Measurements from ENCODE around the gene MAML3. TPM values are rescaled to one million over a fixed set of nuclear protein-coding genes. Genes with fewer than 3 reads are reported as not detected.

MAML3 gene
- total and polyA plus RNA-seq, 2 of the 13 experiments (the other 11 are each of a cell fraction or from before 2014, with no cell fraction given): 0.05 to 0.13 TPM

- TF ChIP-seq, protein P1, sequence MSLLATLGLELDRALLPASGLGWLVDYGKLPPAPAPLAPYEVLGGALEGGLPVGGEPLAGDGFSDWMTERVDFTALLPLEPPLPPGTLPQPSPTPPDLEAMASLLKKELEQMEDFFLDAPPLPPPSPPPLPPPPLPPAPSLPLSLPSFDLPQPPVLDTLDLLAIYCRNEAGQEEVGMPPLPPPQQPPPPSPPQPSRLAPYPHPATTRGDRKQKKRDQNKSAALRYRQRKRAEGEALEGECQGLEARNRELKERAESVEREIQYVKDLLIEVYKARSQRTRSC (CRISPR knock-in tag; IDR thresholded peaks at IDR 0.05; ENCODE audit: low read depth): no peak
- TF ChIP-seq, protein P2, sequence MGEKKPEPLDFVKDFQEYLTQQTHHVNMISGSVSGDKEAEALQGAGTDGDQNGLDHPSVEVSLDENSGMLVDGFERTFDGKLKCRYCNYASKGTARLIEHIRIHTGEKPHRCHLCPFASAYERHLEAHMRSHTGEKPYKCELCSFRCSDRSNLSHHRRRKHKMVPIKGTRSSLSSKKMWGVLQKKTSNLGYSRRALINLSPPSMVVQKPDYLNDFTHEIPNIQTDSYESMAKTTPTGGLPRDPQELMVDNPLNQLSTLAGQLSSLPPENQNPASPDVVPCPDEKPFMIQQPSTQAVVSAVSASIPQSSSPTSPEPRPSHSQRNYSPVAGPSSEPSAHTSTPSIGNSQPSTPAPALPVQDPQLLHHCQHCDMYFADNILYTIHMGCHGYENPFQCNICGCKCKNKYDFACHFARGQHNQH (CRISPR knock-in tag; IDR thresholded peaks at IDR 0.05): 0 out of 2 replicates have a peak, but pooled peaks have one; percentile 38
- TF ChIP-seq ZKSCAN8 (CRISPR knock-in tag; IDR thresholded peaks at IDR 0.05; ENCODE audit: borderline replicate concordance): 0 out of 2 replicates have a peak, but pooled peaks have one; percentile 54
- peak; percentile 94 for TF ChIP-seq MIXL1 (CRISPR knock-in tag; IDR thresholded peaks at IDR 0.05)
- peak; percentile 54 for TF ChIP-seq ZNF18 (CRISPR knock-in tag; IDR thresholded peaks at IDR 0.05; ENCODE audit: insufficient replicate concordance)
- TF ChIP-seq ZNF883 (CRISPR knock-in tag; IDR thresholded peaks at IDR 0.05; ENCODE audit: not compliant biosample characterization): no peak
- TF ChIP-seq PAWR (CRISPR knock-in tag; IDR thresholded peaks at IDR 0.05; ENCODE audit: borderline replicate concordance): no peak
- TF ChIP-seq ZNF501 (CRISPR knock-in tag; IDR thresholded peaks at IDR 0.05): 0 out of 2 replicates have a peak, but pooled peaks have one; percentile 25
- TF ChIP-seq, protein P3, sequence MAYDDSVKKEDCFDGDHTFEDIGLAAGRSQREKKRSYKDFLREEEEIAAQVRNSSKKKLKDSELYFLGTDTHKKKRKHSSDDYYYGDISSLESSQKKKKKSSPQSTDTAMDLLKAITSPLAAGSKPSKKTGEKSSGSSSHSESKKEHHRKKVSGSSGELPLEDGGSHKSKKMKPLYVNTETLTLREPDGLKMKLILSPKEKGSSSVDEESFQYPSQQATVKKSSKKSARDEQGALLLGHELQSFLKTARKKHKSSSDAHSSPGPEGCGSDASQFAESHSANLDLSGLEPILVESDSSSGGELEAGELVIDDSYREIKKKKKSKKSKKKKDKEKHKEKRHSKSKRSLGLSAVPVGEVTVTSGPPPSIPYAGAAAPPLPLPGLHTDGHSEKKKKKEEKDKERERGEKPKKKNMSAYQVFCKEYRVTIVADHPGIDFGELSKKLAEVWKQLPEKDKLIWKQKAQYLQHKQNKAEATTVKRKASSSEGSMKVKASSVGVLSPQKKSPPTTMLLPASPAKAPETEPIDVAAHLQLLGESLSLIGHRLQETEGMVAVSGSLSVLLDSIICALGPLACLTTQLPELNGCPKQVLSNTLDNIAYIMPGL (CRISPR knock-in tag; IDR thresholded peaks at IDR 0.05; ENCODE audit: borderline replicate concordance in 1 of 2, low read depth in 1 of 2): 0 out of 4 replicates have a peak, but pooled peaks of 1 of the 2 experiments have one; percentile 47
- TF ChIP-seq, protein P4, sequence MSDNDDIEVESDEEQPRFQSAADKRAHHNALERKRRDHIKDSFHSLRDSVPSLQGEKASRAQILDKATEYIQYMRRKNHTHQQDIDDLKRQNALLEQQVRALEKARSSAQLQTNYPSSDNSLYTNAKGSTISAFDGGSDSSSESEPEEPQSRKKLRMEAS (IDR thresholded peaks at IDR 0.05): peak; percentile 29; the same call in 1 of the 2 replicates
- TF ChIP-seq ZNF574 (CRISPR knock-in tag; IDR thresholded peaks at IDR 0.05): peak; percentile 44; the same call in 1 of the 2 replicates
- peak; percentile 99 for TF ChIP-seq GATAD2A (CRISPR knock-in tag; IDR thresholded peaks at IDR 0.05)
- peak; percentile 64 for TF ChIP-seq ASH2L (IDR thresholded peaks at IDR 0.05; ENCODE audit: insufficient read length, low read depth, low read length)
- TF ChIP-seq ZNF274 (CRISPR knock-in tag; IDR thresholded peaks at IDR 0.05): no peak
- TF ChIP-seq ZNF7 (CRISPR knock-in tag; IDR thresholded peaks at IDR 0.05): peak; percentile 64; the same call in 1 of the 2 replicates
- TF ChIP-seq ZNF503 (CRISPR knock-in tag; IDR thresholded peaks at IDR 0.05): peak; percentile 87
- no peak for TF ChIP-seq EZH2 (conservative IDR thresholded peaks at IDR 0.05; ENCODE audit: low read depth, low read length)
- TF ChIP-seq ZNF331 (CRISPR knock-in tag; IDR thresholded peaks at IDR 0.05): peak; percentile 84
These were observed 461.5 kb downstream of the MAML3 start (continued) for GRCh38 chr4:139692309-139693012.

Data from HepG2 (cell line).